PC-3 (cell line): Measurements from ENCODE around the gene ACCS. TPM values are rescaled to one million over a fixed set of nuclear protein-coding genes. Genes with fewer than 3 reads are reported as not detected.

Source experiments
- ATAC-seq: fragments of 200-7000 bp; cut with Tn5 transposase; 2 replicates; pipeline ENCODE4 v1.9.1; 2020; ENCODE audit warnings: mild to moderate bottlenecking, moderate library complexity
- Bru-seq: library from RNA; stranded (reverse); fragments of 400-500 nt; gene quantifications from one replicate; lab custom pipeline; 2021; lab: Mats Ljungman, UMichigan
- BruChase-seq, 2 experiments: library from RNA; stranded (reverse); fragments of 400-500 nt; gene quantifications; one replicate each; lab custom pipeline; 2021; lab: Mats Ljungman, UMichigan
- BruUV-seq: library from RNA; stranded (reverse); fragments of 400-500 nt; replicated peaks from 2 replicates; lab custom pipeline; 2021; lab: Mats Ljungman, UMichigan
- CTCF ChIA-PET: fragments of 300-600 bp; sonication (Branson Sonifier 250); formaldehyde crosslinking; loops from one replicate; lab custom pipeline; 2022; ENCODE audit warnings: antibody characterized with exemption; lab: Charles Lee
- POLR2A ChIA-PET: fragments of 300-600 bp; sonication (Branson Sonifier 250); formaldehyde crosslinking; loops from one replicate; lab custom pipeline; 2022; ENCODE audit warnings: antibody characterized with exemption; ENCODE audit not compliant: unreplicated experiment; lab: Charles Lee
- DNase-seq: peaks from one replicate; pipeline ENCODE4 v3.0.0-alpha.2; 2015
- H2AFZ ChIP-seq: fragments of 300-600 bp; sonication (generic); 2 replicates; pipeline ENCODE4 v1.6.0; 2016; ENCODE audit warnings: antibody characterized with exemption, low read length
- H3F3A ChIP-seq: fragments of 300-600 bp; sonication (generic); one replicate; pipeline ENCODE4 v1.6.0; 2017; ENCODE audit warnings: antibody characterized with exemption, low read length, control low read depth, mild to moderate bottlenecking; ENCODE audit not compliant: unreplicated experiment
- H3K27ac ChIP-seq: fragments of 300-600 bp; sonication (generic); 2 replicates; pipeline ENCODE4 v1.5.1; 2016; ENCODE audit warnings: mild to moderate bottlenecking, low read length
- H3K27me3 ChIP-seq: fragments of 300-600 bp; sonication (generic); 2 replicates; pipeline ENCODE4 v1.6.1; 2016; ENCODE audit warnings: low read length, mixed read lengths
- H3K36me3 ChIP-seq: fragments of 300-600 bp; sonication (generic); 2 replicates; pipeline ENCODE4 v1.6.1; 2016; ENCODE audit warnings: low read depth, mixed run types, low read length, mixed read lengths
- H3K4me1 ChIP-seq: fragments of 300-600 bp; sonication (generic); 2 replicates; pipeline ENCODE4 v1.5.1; 2016; ENCODE audit warnings: low read length; ENCODE audit not compliant: insufficient read depth
- H3K4me2 ChIP-seq: fragments of 300-600 bp; sonication (generic); 2 replicates; pipeline ENCODE4 v1.6.0; 2016; ENCODE audit warnings: low read length
- H3K4me3 ChIP-seq: fragments of 300-600 bp; sonication (generic); 2 replicates; pipeline ENCODE4 v1.5.1; 2016; ENCODE audit warnings: mild to moderate bottlenecking, low read length, mixed read lengths
- H3K79me2 ChIP-seq: fragments of 300-600 bp; sonication (generic); 2 replicates; pipeline ENCODE4 v1.6.1; 2017; ENCODE audit warnings: low read length, mixed read lengths
- H3K9ac ChIP-seq: fragments of 300-600 bp; sonication (generic); 2 replicates; pipeline ENCODE4 v1.6.0; 2016; ENCODE audit warnings: mild to moderate bottlenecking, low read length
- H3K9me2 ChIP-seq: fragments of 300-600 bp; sonication (generic); replicated peaks from 2 replicates; pipeline ENCODE4 v1.6.1; 2016; ENCODE audit warnings: mixed run types, low read length, mixed read lengths
- H3K9me3 ChIP-seq: fragments of 300-600 bp; sonication (generic); 2 replicates; pipeline ENCODE4 v1.6.1; 2016; ENCODE audit warnings: low read length, mixed read lengths
- H4K20me1 ChIP-seq: fragments of 300-600 bp; sonication (generic); 2 replicates; pipeline ENCODE4 v1.6.1; 2016; ENCODE audit warnings: low read length, mixed read lengths
- EZH2 ChIP-seq: fragments of 300-600 bp; sonication (generic); IDR thresholded peaks from one replicate; pipeline ENCODE4 v1.6.1; 2017; ENCODE audit warnings: antibody characterized with exemption, mild to moderate bottlenecking, low read length; ENCODE audit not compliant: unreplicated experiment
- EZH2phosphoT487 ChIP-seq: fragments of 300-600 bp; sonication (generic); IDR thresholded peaks from 2 replicates; pipeline ENCODE4 v1.6.1; 2018; ENCODE audit warnings: mild to moderate bottlenecking, antibody characterized with exemption, low read length, borderline replicate concordance
- intact Hi-C: fragments of 100-400 bp; cut with micrococcal nuclease; formaldehyde crosslinking; loops from 2 replicates; pipeline ENCODE4 v1.9.0; 2023
- long read RNA-seq: library from polyadenylated mRNA; unstranded; transcript quantifications from one replicate; pipeline ENCODE4 v2.0.0, GENCODE V29; 2021; ENCODE audit not compliant: unreplicated experiment
- total RNA-seq: library from RNA; depleted of rRNA; stranded (reverse); fragments of >200 nt; gene quantifications from 2 replicates; pipeline ENCODE4 v1.2.3, GENCODE V29; 2014; rRNA removed
- TF ChIP-seq, protein P1 (sequence below): fragments of 300-600 bp; sonication (generic); conservative IDR thresholded peaks from 2 replicates; pipeline ENCODE4 v1.5.1; 2017; ENCODE audit warnings: antibody characterized with exemption, low read depth, mild to moderate bottlenecking, low read length

The ACCS gene, protein sequence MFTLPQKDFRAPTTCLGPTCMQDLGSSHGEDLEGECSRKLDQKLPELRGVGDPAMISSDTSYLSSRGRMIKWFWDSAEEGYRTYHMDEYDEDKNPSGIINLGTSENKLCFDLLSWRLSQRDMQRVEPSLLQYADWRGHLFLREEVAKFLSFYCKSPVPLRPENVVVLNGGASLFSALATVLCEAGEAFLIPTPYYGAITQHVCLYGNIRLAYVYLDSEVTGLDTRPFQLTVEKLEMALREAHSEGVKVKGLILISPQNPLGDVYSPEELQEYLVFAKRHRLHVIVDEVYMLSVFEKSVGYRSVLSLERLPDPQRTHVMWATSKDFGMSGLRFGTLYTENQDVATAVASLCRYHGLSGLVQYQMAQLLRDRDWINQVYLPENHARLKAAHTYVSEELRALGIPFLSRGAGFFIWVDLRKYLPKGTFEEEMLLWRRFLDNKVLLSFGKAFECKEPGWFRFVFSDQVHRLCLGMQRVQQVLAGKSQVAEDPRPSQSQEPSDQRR
- 3.8 and 7.5 TPM in 2 replicates for total RNA-seq
- percentile 51 among the genes with signal in this experiment for Bru-seq, nascent RNA
- percentile 38 among the genes with signal in this experiment for BruChase-seq, experiment 1, labeled RNA remaining after a 6-hour chase
- BruChase-seq, experiment 2, labeled RNA remaining after a 2-hour chase, result percentile 56 among the genes with signal in this experiment
- long read RNA-seq, partial matches to known transcripts, result 8 of 17 reads
- long read RNA-seq, other reads (novel, unspliced or antisense), result 7 of 17 reads

DNA sequence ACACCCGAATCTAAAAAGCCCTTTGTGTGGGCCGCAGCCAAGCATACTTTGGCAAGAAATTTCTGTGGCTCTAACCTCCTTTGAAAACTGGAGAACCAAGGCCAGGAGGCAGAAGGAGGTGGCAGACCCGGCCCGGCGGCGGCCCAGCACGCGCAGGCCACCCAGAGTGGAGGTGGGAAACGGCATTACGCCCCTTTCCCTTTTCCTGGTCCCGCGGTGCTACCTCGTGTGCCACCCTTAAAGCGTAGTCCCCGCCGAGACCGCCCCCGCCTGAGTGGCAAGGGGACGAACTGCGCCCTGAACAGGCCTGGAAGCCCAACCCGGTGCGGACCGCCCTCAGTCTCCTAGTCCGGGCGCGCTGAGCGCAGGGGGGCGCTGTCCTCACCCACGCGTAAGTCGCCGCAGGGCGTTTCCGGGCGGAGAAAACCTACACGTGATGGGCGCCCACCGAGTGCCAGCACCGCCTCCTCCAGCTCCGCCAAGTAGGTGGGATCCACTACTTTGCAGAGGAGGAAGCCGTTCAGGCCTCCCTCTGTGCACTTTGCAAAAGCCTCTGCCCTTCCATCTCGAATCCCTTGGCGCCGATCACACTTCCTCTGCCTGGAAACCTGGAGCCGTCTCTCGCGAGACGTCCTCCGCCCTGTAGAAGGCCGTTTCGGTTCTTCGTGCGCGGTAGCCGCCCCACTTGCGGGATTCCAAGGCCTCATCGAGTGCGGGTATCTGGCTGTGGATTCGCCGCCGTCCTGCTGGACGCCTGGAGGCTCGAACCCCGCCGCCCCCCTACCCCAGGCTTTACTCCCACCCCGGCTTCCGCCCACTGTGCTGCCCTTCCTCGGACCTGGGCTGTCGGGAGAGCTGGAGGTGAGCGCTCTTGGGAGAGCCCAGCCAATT is at the start of gene ACCS:
ACCS (plus strand) TSS at position 430 of the 891 bp plus-strand sequence. CDS start 1,358 bp downstream, outside the sequence.
- H3K36me3 ChIP-seq, result no peaks in the 10 kb centered on the region
- peak within 1 kb of the TSS; percentile 91 for H3K4me2 ChIP-seq
- no peaks in the 10 kb centered on the region for H3K79me2 ChIP-seq
- peaks cover 13% of the 10 kb centered on the region for H3K4me1 ChIP-seq
- TF ChIP-seq EZH2, result no peak
- TF ChIP-seq, protein P1, sequence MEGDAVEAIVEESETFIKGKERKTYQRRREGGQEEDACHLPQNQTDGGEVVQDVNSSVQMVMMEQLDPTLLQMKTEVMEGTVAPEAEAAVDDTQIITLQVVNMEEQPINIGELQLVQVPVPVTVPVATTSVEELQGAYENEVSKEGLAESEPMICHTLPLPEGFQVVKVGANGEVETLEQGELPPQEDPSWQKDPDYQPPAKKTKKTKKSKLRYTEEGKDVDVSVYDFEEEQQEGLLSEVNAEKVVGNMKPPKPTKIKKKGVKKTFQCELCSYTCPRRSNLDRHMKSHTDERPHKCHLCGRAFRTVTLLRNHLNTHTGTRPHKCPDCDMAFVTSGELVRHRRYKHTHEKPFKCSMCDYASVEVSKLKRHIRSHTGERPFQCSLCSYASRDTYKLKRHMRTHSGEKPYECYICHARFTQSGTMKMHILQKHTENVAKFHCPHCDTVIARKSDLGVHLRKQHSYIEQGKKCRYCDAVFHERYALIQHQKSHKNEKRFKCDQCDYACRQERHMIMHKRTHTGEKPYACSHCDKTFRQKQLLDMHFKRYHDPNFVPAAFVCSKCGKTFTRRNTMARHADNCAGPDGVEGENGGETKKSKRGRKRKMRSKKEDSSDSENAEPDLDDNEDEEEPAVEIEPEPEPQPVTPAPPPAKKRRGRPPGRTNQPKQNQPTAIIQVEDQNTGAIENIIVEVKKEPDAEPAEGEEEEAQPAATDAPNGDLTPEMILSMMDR, result peak; percentile 70
- TF ChIP-seq EZH2phosphoT487, result no peak
- H3K9ac ChIP-seq, result peak within 1 kb of the TSS; percentile 94
- DNase-seq (peak; percentile 84), ATAC-seq (peak; percentile 94)
- intact Hi-C loops, result no loop called here
- POLR2A ChIA-PET, result interaction anchor here (0.7 kb wide), 1 partner anchor 441 kb away, joined by 4 read pairs; no protein-coding TSS in a partner anchor
- H3K27ac ChIP-seq, result peak within 1 kb of the TSS; percentile 79
- H2AFZ ChIP-seq, result peak within 1 kb of the TSS; percentile 90
- no peaks in the 10 kb centered on the region for H3K9me3 ChIP-seq
- no peaks in the 10 kb centered on the region for H3K27me3 ChIP-seq
- no peaks in the 10 kb centered on the region for H3F3A ChIP-seq
- TSS peak; percentile 53 for BruUV-seq
- no peaks in the 10 kb centered on the region; the same call in 1 of the 2 replicates for H4K20me1 ChIP-seq
- H3K9me2 ChIP-seq, result no peaks in the 10 kb centered on the region
- H3K4me3 ChIP-seq, result peak within 1 kb of the TSS; percentile 84
- CTCF ChIA-PET, result interaction anchor here (0.7 to 1.5 kb wide), 2 partner anchors 28 to 483 kb away, joined by 4 to 5 read pairs; no protein-coding TSS in a partner anchor

DNA sequence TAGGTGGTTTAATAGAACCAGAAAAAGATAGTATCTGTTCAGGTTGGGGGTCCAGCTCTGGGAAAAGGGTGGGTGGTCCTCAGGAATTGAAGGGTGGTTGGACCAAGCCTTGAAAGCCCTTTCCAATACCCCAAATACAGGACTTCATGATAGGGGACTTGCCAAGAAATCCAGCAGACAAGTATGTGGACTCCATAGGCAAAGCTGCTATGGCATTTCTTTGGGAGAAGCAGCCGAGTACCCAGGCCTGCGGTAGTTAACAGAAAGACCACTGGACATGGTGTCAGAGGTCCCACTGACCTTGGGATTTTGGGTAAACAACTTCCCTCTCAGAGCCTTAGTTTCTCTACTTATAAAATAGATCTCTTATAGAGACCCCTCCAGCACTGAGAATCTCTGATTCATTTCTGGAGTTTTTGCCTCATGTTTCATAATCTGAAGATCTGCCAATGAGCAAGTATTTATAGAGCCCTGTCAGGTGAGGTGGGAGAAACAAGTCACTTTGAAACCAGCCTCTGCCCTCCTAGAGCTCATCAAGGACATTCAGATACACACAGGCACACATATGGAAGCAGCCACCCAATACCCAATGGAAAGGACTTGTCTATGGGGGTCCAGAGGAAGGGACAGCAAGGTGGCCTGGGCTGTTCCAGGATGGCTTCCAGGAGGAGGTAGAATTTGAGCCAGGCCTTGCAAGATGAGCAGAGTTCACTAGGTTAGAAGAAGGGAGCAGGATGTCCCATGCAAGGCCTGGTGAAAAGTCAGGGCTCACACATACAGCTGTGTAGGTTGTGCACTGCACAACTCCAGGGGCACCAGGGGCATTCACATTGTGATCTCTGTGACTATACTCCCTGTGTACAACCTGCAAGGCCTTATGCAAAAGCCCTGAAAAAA is 49.3 kb upstream of the ACCS start:
- CTCF ChIA-PET, result no interaction called here
- intact Hi-C loops, result loop anchor here (5.0 kb wide), 1 partner anchor 34 kb away; no protein-coding TSS in a partner anchor
- no TSS peak for BruUV-seq
- POLR2A ChIA-PET, result no interaction called here
- Histone ChIP-seq H3K4me1 (no peaks in the 10 kb centered on the region; the same call in 1 of the 2 replicates), H3K4me2 (no peak overlapping the region), H3K27ac (no peak overlapping the region), H3K36me3 (no peaks in the 10 kb centered on the region), H3F3A (no peaks in the 10 kb centered on the region), H3K79me2 (no peaks in the 10 kb centered on the region), H3K9me2 (no peaks in the 10 kb centered on the region), H4K20me1 (no peaks in the 10 kb centered on the region), H3K4me3 (no peak overlapping the region), H3K9me3 (no peaks in the 10 kb centered on the region), H3K9ac (no peak overlapping the region), H2AFZ (no peak overlapping the region), H3K27me3 (no peaks in the 10 kb centered on the region; the same call in 1 of the 2 replicates)
- ATAC-seq (peak; percentile 18; the same call in 1 of the 2 replicates), DNase-seq (no peak)
- TF ChIP-seq, protein P1, result no peak
- TF ChIP-seq EZH2 (no peak), EZH2phosphoT487 (no peak)
